Heart right ventricle (tissue), 16 donors: Measurements from ENCODE around the gene NDUFB4. TPM values are rescaled to one million over a fixed set of nuclear protein-coding genes. Genes with fewer than 3 reads are reported as not detected.

Source experiments
- ATAC-seq, 8 donors: fragments of 200-7000 bp; cut with Tn5 transposase; one replicate each; pipeline ENCODE4 v1.9.1; 2020; ENCODE audit warnings: mild to moderate bottlenecking in 8 of 8, moderate library complexity in 8 of 8, moderate number of reproducible peaks in 1 of 8
- DNase-seq, 2 donors: peaks; one replicate each; pipeline ENCODE4 v3.0.0-alpha.2; 2020
- H3K27ac ChIP-seq, 10 donors: fragments of 200-600 bp; sonication (generic) in 2 of 10; one replicate each; pipeline versions ENCODE4 v1.5.0 to v1.8.0; 2020 to 2022; ENCODE audit warnings: mild to moderate bottlenecking in 3 of 10
- H3K27me3 ChIP-seq, 7 donors: fragments of 200-600 bp; one replicate each; pipeline ENCODE4 v1.8.0; 2021 to 2022; ENCODE audit warnings: mild to moderate bottlenecking in 2 of 7
- H3K36me3 ChIP-seq, 9 donors: fragments of 200-600 bp; sonication (generic) in 1 of 9; one replicate each; pipeline versions ENCODE4 v1.5.0 to v1.8.0; 2020 to 2022; ENCODE audit warnings: mild to moderate bottlenecking in 2 of 9
- H3K4me1 ChIP-seq, 9 donors: fragments of 200-600 bp; sonication (generic) in 1 of 9; one replicate each; pipeline versions ENCODE4 v1.5.0 to v1.8.0; 2020 to 2022; ENCODE audit warnings: mild to moderate bottlenecking in 4 of 9
- H3K4me3 ChIP-seq, 10 donors: fragments of 200-600 bp; sonication (generic) in 2 of 10; one replicate each; pipeline versions ENCODE4 v1.5.0 to v1.8.0; 2020 to 2022; ENCODE audit warnings: mild to moderate bottlenecking in 7 of 10, moderate library complexity in 2 of 10
- H3K9me3 ChIP-seq, 11 donors: fragments of 200-600 bp in 10 of 11; sonication (generic) in 2 of 11; one replicate each; pipeline versions ENCODE4 v1.5.0 to v1.8.0; 2013 to 2022; ENCODE audit warnings: mild to moderate bottlenecking in 2 of 11, control low read depth in 1 of 11, moderate library complexity in 1 of 11
- CTCF ChIP-seq, 9 donors: fragments of 200-600 bp; sonication (generic) in 2 of 9; IDR thresholded peaks; one replicate each; pipeline versions ENCODE4 v1.5.0 to v1.8.0; 2021 to 2022; ENCODE audit warnings: antibody characterized with exemption in 9 of 9, mild to moderate bottlenecking in 5 of 9, moderate library complexity in 1 of 9
- WGBS, 2 donors: extraction: QIAGEN DNeasy Blood & Tissue Kit; methylation state at CpG; one replicate each; pipeline ENCODE4 v1.1.7; 2013; ENCODE audit warnings: inconsistent platforms in 1 of 2; 5-methylcytosine and 5-hydroxymethylcytosine counted together
- intact Hi-C, 10 donors: fragments of 100-400 bp; cut with DNase I; formaldehyde crosslinking; loops; one replicate each; pipeline versions ENCODE4 v1.11.1 to v1.14.2; 2022
- polyA plus RNA-seq, 2 donors: library from polyadenylated mRNA; stranded (reverse); fragments of 200-250 nt; gene quantifications; one replicate each; pipeline ENCODE4 v1.2.3, GENCODE V29; 2013
- total RNA-seq, 10 donors: library from RNA; stranded (reverse); fragmentation: NEBNext Ultra II Directional in 3 of 10; extraction: Animal tissue kit (Norgen Biotek cat#: 25700) in 3 of 10; gene quantifications; one replicate each; pipeline versions ENCODE4 v1.2.1 to v1.2.4, GENCODE V29; 2021 to 2023
- donor health status: Arrhythmogenic right ventricular cardiomyopathy.
- donor health status: ischemic (EF 13 %, LVEDD 7.1; RV severe dilation, severe dysfunction).
- donor health status: healthy with polysubstance abuse.
- donor health status: DM: no; HTN: yes; CAD: no.
- donor health status: DM: no; HTN: no; CAD: no.
- donor health status: ischemic (EF 25% LVEDD 6.9; RV normal size, moderate dysfunction).
- donor health status: ischemic (EF 25% LVEDD 5.7; RV mildly dilated, moderate dysfunction).
- donor health status: healthy.
- donor health status: DM: yes; HTN: yes; CAD: no.
- donor health status: Ischemic cardiomyopathy.
- donor health status: ischemic (EF 35%, LVEDD 5.7; RV mildly dilated, moderate dysfunction).
- donor health status: nonischemic (EF 11% LVEDD 7.7; RV severe dilation, severe dysfunction).
- donor health status: DM: yes; HTN: yes; CAD: no.
- donor health status: PGD.
- donor health status: ischemic (EF 29% LVEDD 5.4; RV normal size, mild dysfunction).
- donor health status: nonischemic (EF 23%, LVEDD 6.1; RV moderate dilation, normal function).

The NDUFB4 gene
- total and polyA plus RNA-seq, 12 donors: 347 to 581 (median 543) TPM

DNA sequence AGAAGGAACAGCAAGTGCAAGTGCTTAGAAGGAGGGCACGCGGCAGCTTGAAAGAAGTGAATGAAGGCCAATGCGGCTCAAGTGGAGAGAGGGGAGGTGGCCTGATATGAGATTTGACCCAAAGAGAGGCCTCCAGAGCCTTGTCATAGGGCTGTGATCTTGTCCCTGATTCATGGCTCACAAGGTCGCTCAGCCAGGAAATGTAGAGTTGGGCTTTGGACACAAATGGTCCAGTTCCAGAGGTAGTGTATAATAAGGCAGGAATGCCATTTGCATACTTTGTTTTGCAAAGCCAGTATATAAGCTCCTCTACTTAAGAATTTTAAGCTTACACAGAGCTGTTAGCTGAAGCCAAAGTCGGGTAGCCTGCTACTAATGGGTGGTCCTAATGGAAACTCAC lies 52.2 kb downstream of the NDUFB4 start:
- Histone ChIP-seq H3K27me3 (no peaks in the 10 kb centered on the region), H3K4me1 (peaks cover 0 to 23% (median 5%) of the 10 kb centered on the region in 9 donors), H3K4me3 (no peak overlapping the region), H3K9me3 (no peaks in the 10 kb centered on the region), H3K27ac (no peak overlapping the region), H3K36me3 (no peaks in the 10 kb centered on the region)
- TF ChIP-seq CTCF (IDR thresholded peaks at IDR 0.05): no peak
- intact Hi-C loops: no loop called here
- 89 to 90% methylated on average over 5 of the region's 5 CpGs for WGBS, 2 donors
- DNase-seq: no peak
- no peak for ATAC-seq

DNA sequence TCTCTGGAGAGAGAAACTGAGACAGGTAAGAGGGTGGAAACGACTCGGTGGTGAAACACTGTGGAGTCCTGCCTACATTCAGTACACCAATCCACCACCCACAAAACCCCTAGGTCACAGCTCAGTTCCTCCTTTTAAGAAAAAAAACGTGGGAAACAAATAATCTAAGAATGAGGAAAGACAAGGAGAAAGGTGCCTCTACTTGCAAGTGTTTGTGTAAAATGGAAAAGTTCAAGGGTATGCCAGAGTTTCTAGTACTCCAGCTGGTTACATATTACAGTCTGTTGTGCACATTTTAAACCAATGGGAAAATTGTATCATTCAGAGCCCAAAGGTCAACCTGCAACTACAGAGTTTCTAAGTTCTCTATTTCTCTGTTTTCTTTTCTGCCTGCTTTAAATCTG lies 53.7 kb downstream of the NDUFB4 start:
- peaks cover 0 to 16% (median 5%) of the 10 kb centered on the region in 9 donors for H3K4me1 ChIP-seq
- DNase-seq: no peak
- intact Hi-C loops: no loop called here
- H3K4me3 ChIP-seq: no peak overlapping the region
- ATAC-seq: no peak
- no peak overlapping the region for H3K27ac ChIP-seq
- H3K27me3 ChIP-seq: no peaks in the 10 kb centered on the region
- no peaks in the 10 kb centered on the region for H3K9me3 ChIP-seq
- H3K36me3 ChIP-seq: no peaks in the 10 kb centered on the region
- no peak for TF ChIP-seq CTCF (IDR thresholded peaks at IDR 0.05)
- WGBS, 2 donors: 74 to 80% methylated on average over 3 of the region's 3 CpGs

- Histone ChIP-seq H3K9me3 (no peaks in the 10 kb centered on the region), H3K36me3 (no peaks in the 10 kb centered on the region), H3K27ac (no peak overlapping the region), H3K4me1 (peaks cover 0 to 16% (median 5%) of the 10 kb centered on the region in 9 donors), H3K4me3 (no peak overlapping the region), H3K27me3 (no peaks in the 10 kb centered on the region)
- no peak for ATAC-seq
- no peak for TF ChIP-seq CTCF (IDR thresholded peaks at IDR 0.05)
- intact Hi-C loops: no loop called here
- 94 to 96% methylated on average over 2 of the region's 2 CpGs for WGBS, 2 donors
- DNase-seq: no peak
Observed at GRCh38 chr3:120650311-120650710, 54.2 kb downstream of the NDUFB4 start.

Other genes with a start within 250 kb of the NDUFB4 start
- gene LRRC58, start 247.0 kb upstream of the NDUFB4 start, total RNA-seq: 10 to 100 TPM in 2 of 10 donors, 1 to 10 TPM in 8; 6.9 to 12.1 (median 9.1) TPM
- gene LRRC58, start 247.0 kb upstream of the NDUFB4 start, polyA plus RNA-seq: 1 to 10 TPM; 2.9 to 4.1 TPM
- 100 to 1,000 TPM; 100 to 346 (median 213) TPM for gene FSTL1, start 145.3 kb upstream of the NDUFB4 start, total RNA-seq
- 10 to 100 TPM; 54.4 to 88.5 TPM for gene FSTL1, start 145.3 kb upstream of the NDUFB4 start, polyA plus RNA-seq
- gene HGD, start 85.9 kb downstream of the NDUFB4 start, total RNA-seq: 1 to 10 TPM in 1 of 10 donors, not detected in 9; 1.2 TPM
- under 1 TPM in 1 of 2 donors, not detected in 1; 0.12 TPM for gene HGD, start 85.9 kb downstream of the NDUFB4 start, polyA plus RNA-seq
- gene RABL3, start 146.2 kb downstream of the NDUFB4 start, total RNA-seq: 10 to 100 TPM; 13.8 to 33.9 (median 23.3) TPM
- 1 to 10 TPM; 2.8 to 8.7 TPM for gene RABL3, start 146.2 kb downstream of the NDUFB4 start, polyA plus RNA-seq
- 10 to 100 TPM in 8 of 10 donors, 1 to 10 TPM in 2; 7.9 to 16.2 (median 11.7) TPM for gene GTF2E1, start 146.4 kb downstream of the NDUFB4 start, total RNA-seq
- 1 to 10 TPM; 3.7 to 4.2 TPM for gene GTF2E1, start 146.4 kb downstream of the NDUFB4 start, polyA plus RNA-seq